Anterior cingulate cortex (tissue), 58 donors: Measurements from ENCODE around the gene TIMP1.
"Not testable (repeated sequence)": the region's sequence is repeated elsewhere in the genome, so short reads cannot be mapped to it uniquely, and the experiment has no call there.

ENCODE experiments used
- DNase-seq, 58 donors: peaks; one replicate each; lab custom pipeline; 2025; lab: John Stamatoyannopoulos, UW

Gene TIMP1

DNA sequence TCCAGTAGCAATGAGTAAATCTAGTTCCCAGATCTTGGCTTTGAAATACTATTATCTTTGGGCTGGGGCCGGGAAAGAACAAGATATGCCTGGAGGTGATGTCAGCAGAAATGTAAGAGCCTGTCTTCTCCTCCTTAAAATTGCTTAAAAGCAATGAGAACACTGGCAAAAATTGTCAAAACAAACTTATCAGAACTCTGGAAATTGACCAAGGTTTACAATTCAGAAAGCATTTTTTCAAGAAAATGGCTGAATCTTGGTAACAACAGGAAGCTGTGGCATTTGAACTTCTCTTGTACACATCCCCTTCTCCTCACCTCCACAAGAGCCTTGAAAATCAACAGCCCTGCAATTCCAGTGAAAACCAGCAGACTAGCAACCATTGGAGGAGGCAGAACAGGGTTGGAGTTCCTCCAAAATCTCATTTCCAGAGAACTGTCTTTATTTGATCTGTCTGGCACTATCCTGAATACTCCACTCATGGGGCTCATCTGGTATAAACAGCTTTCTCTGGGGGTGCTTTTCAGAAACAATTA is 13.5 kb downstream of the TIMP1 start:
- DNase-seq: no peak

DNA sequence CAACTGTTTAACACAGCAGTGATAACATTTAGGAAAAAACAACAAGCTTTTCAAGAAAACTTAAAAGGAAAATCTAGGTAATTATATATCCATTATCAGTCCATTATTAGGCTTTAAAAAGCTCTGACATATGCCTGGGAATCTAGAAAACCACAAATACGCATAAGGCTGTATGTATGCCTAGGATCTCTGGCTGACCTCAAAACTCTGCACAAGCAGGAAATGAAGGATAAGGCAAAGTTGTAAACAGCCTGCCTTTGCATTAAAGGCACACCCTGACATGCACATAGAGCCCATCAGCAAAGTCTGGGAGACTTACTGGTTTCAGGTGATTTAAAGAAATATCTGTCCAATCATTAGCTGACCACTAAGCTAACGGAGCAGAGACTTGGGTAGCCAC is 14.0 kb downstream of the TIMP1 start:
- DNase-seq: no peak

- no peak for DNase-seq
These were observed 15.0 kb downstream of the TIMP1 start for GRCh38 chrX:47597222-47597621.

- DNase-seq: not testable (repeated sequence)
These were observed 20.9 kb downstream of the TIMP1 start for GRCh38 chrX:47603125-47603524.

DNA sequence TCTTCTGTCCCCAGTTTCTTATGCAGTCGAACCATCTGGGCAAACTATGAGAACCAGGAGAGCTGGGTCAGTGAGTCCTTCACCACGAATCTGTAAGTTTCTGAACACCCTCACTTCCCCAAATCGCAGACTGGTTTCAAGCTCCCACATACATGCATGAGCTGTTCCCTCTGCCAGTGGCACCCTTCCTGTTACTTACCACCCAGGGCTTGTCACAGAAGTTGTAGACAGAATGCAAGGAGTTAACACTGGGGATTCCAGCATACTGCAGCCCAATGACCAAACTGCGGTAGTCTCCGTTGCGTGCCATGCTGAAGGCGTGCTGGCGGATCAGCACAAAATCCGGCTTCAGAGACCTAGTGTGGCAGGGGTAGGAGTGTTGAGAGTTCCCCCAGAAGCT is 22.8 kb downstream of the TIMP1 start:
- no peak for DNase-seq

GRCh38 chrX:47607091-47607490 is 24.9 kb downstream of the TIMP1 start:
- DNase-seq: no peak

DNA sequence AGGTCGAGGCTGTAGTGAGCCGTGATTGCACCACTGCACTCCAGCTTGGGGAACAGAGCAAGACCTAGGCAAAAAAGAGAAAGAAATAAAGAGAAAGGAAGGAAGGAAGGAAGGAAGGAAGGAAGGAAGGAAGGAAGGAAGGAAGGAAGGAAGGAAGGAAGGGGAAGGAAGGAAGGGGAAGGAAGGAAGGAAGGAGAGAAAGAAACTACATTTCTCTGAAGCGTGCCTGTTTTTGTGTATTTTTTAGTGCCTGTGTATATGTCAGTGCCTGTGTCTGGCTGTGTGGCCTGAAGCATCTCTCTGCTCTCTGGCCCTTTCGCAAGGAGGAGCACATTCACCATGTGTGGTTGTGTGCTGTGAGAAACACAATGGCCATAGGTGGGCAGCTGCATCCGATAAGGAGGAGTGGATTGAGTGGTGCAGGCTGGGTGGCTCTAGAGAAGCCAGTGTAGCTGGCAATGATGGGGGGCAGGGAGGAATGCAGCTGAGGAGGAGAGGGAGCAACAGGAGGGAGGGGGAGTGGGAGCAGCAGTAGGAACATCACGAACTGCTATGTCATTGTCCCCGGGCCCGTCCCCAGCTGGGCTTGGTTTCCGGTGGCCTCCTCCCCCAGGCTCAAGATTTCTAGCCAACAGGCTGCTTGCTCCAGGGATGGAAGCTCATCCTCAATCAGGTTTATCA is 26.0 kb downstream of the TIMP1 start:
- DNase-seq: peak in 34 of 58 donors; percentile 1 to 73 (median 20)

DNA sequence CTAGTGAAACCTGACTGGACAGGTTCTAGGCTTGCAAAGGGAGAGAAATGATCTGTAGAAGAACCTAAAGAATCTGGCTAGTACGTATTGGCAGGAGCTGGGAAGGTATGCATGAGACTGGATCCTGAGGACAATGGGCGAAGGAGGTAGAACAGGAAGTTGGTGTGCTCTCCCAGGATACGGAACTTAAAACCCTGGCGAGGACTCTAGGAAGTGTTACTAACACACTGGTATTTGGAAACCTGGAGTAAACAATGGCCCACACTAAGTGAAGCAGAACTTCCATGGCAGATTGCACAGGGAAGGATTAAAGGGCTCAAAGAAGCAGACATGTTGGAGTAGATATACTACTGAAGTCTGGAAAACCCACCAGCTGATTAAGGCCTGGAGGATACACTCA is 28.3 kb downstream of the TIMP1 start:
- no peak for DNase-seq

GRCh38 chrX:47611489-47611888 is 29.3 kb downstream of the TIMP1 start:
- no peak for DNase-seq

DNA sequence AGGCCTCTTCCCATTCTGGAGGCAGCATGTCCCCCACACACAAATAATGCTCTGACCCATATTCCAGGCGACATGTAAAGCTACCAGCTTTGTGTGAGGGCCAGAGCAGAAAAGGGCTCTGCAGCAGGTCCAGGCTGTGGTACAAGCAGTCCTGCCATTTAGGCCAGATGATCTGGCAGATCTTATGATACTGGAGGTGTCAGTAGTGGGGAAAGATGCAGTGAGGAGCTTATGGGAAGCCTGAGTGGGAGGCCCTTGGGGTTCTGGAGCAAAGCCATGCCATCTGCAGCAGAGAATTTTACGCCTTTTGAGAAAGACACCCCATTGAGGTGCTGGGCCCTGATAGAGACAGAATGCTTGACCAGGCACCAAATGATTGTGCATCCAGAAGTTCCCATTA is 29.7 kb downstream of the TIMP1 start:
- DNase-seq: peak in 1 of 58 donors; percentile 0

GRCh38 chrX:47612418-47612817 is 30.2 kb downstream of the TIMP1 start:
- no peak for DNase-seq

- DNase-seq: peak in 20 of 58 donors; percentile 2 to 55 (median 18)
These were observed 30.8 kb downstream of the TIMP1 start for GRCh38 chrX:47613082-47613481.

GRCh38 chrX:47614618-47615017 is 32.4 kb downstream of the TIMP1 start:
- DNase-seq: no peak

DNA sequence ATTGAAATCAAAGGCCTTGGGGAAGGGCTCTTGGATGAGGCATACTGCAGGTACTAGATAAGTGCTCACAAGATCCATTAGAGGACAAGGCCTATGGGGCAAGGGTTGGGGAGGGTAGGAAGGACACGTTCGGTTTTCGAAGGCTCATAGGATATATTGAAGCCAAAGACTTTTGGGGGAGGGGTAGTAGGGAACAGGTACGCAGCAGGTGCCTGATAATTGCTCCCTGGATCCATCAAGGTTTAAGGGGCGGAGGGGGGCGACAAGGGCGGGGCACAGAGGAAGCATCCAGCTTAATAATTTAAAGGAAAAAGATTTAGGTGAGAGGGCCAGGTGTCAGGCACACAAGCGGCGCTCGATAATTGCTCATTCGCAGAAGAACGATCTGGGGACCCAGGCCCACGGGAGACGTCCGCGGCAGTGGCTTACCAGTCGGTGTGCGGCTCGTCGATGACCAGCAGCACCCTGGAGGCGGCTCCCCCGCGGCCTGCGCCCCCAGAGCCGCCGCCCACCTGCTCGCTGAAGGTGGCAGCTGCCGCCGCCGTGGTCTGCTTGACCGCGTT is 36.8 kb downstream of the TIMP1 start:
- DNase-seq: no peak

DNA sequence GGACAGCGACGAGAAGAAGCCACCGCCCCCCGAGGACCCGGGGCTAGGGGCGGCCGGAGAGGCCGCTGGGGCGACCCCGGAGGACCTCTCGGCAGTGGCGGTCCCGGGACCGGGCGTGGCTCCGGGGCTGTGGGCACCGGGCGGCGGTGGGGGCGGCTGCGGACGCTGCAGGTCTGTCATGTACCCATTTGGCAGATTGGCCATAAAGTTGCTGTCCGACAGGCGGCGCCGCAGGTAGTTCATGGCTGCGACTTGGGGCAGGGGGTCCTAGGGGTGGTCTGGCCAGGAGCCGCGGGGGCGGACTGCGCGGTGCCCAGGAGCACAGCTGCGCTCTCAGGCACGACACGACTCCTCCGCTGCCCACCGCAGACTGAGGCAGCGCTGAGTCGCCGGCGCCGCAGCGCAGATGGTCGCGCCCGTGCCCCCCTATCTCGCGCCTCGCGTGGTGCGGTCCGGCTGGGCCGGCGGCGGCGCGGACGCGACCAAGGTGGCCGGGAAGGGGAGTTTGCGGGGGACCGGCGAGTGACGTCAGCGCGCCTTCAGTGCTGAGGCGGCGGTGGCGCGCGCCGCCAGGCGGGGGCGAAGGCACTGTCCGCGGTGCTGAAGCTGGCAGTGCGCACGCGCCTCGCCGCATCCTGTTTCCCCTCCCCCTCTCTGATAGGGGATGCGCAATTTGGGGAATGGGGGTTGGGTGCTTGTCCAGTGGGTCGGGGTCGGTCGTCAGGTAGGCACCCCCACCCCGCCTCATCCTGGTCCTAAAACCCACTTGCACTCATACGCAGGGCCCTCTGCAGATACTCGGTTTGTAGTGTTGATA is 37.5 kb downstream of the TIMP1 start, which contains the start of gene SYN1:
TSS of gene SYN1 (minus strand) at position 372 of the 817 bp plus-strand sequence. CDS start at position 243, 129 bp downstream.
- peak in 56 of 58 donors; percentile 1 to 82 (median 60) for DNase-seq

- no peak for DNase-seq
These were observed 38.1 kb downstream of the TIMP1 start for GRCh38 chrX:47620303-47620685.

DNA sequence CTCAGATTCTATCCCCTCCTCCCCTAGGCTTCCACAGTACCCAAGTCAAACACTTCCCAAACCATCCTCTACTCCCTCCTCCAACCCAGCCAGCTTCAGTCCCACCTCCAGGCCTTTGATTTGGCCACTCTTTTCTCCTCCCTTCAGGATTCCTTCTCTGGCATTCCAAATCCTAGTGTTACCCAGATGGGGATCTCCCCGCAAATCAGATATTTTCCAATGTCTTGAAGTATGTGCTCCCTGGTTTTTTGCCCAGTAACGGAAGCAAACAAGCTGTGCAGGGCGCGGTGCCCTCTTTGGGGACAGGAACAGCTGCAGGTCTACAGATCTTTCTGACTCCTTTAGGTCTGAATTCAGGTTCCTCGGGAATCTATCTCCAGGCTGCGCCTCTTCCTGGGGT is 39.6 kb downstream of the TIMP1 start:
- no peak for DNase-seq

DNA sequence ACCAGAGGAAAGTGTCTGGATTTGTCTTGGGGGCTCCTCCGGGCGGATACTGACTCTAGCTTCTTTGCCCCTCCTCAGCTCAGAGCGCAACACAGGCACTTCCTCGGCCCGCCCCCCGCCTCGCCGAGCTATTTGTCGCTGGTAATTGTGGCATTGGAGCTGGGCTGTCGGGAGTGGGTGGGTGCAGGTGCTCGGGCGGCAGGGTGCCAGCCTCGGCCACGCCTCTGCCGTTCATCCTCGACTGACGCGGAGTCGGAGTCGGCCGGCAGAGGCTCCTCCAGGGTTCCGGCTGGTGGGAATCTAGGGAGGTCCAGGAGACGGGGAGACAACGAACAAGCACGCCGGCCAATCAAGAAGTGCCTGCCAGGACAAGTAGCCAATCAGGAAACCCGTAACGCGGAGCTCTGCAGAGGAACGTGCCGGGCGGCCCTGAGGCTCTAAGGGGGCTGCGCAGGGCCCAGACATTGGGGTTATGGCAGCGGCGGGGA is 41.3 kb downstream of the TIMP1 start:
- DNase-seq: peak in 54 of 58 donors; percentile 3 to 82 (median 46)

GRCh38 chrX:47625365-47625764 is 43.1 kb downstream of the TIMP1 start:
- no peak for DNase-seq

GRCh38 chrX:47628982-47629381 is 46.7 kb downstream of the TIMP1 start:
- no peak for DNase-seq
